IMR-90 (cell line): Measurements from ENCODE around the gene PYGM. TPM values are rescaled to one million over a fixed set of nuclear protein-coding genes. Genes with fewer than 3 reads are reported as not detected.

Source experiments
- ATAC-seq: fragments of 200-7000 bp; cut with Tn5 transposase; 2 replicates; pipeline ENCODE4 v1.9.1; 2020; ENCODE audit warnings: low read depth, mild to moderate bottlenecking, moderate library complexity
- BruUV-seq: library from RNA; stranded (reverse); fragments of 400-500 nt; replicated peaks from 2 replicates; lab custom pipeline; 2021; lab: Mats Ljungman, UMichigan
- CTCF ChIA-PET: fragments of 300-600 bp; formaldehyde crosslinking; extraction: SDS; loops from one replicate; lab custom pipeline; 2021; ENCODE audit warnings: antibody characterized with exemption; lab: Yijun Ruan, JAX
- POLR2A ChIA-PET: fragments of 300-600 bp; sonication (Branson Sonifier 250); formaldehyde crosslinking; loops from one replicate; lab custom pipeline; 2022; ENCODE audit warnings: antibody characterized with exemption; ENCODE audit not compliant: unreplicated experiment; lab: Charles Lee
- DNase-seq: peaks from one replicate; pipeline ENCODE4 v3.0.0; 2013
- H2AFZ ChIP-seq: replicated peaks from 2 replicates; pipeline ENCODE3; 2013; ENCODE audit warnings: low read length, mild to moderate bottlenecking; ENCODE audit not compliant: poor library complexity
- H2AK5ac ChIP-seq: 2 replicates; pipeline ENCODE4 v1.6.1; 2013; ENCODE audit warnings: low read depth, low read length, inconsistent platforms
- H2AK9ac ChIP-seq: replicated peaks from 2 replicates; pipeline ENCODE3; 2013; ENCODE audit warnings: mild to moderate bottlenecking, low read depth, low read length, moderate library complexity; ENCODE audit not compliant: poor library complexity
- H2BK120ac ChIP-seq: 2 replicates; pipeline ENCODE4 v1.6.1; 2013; ENCODE audit warnings: low read depth, low read length, inconsistent platforms
- H2BK15ac ChIP-seq: 3 replicates; pipeline ENCODE4 v1.6.1; 2013; ENCODE audit warnings: low read depth, low read length, inconsistent platforms
- H2BK20ac ChIP-seq: 2 replicates; pipeline ENCODE4 v1.6.1; 2013; ENCODE audit warnings: low read depth, mild to moderate bottlenecking, inconsistent platforms, low read length, moderate library complexity
- H2BK5ac ChIP-seq: 2 replicates; pipeline ENCODE4 v1.6.1; 2013; ENCODE audit warnings: mild to moderate bottlenecking, low read depth, low read length, inconsistent platforms; ENCODE audit not compliant: poor library complexity, severe bottlenecking
- H3K14ac ChIP-seq: replicated peaks from 2 replicates; pipeline ENCODE4 v1.6.1; 2013; ENCODE audit warnings: low read depth, low read length, inconsistent platforms
- H3K18ac ChIP-seq: 2 replicates; pipeline ENCODE4 v1.6.1; 2013; ENCODE audit warnings: low read depth, low read length, control low read depth
- H3K23ac ChIP-seq: 2 replicates; pipeline ENCODE4 v1.6.1; 2013; ENCODE audit warnings: low read depth, low read length, inconsistent platforms
- H3K27ac ChIP-seq: 2 replicates; pipeline ENCODE4 v1.5.1; 2013; ENCODE audit warnings: mild to moderate bottlenecking, control low read depth, low read length; ENCODE audit not compliant: insufficient read depth
- H3K27me3 ChIP-seq: 2 replicates; pipeline ENCODE4 v1.6.1; 2013; ENCODE audit warnings: low read length; ENCODE audit not compliant: control insufficient read depth, insufficient read depth
- H3K36me3 ChIP-seq: 2 replicates; pipeline ENCODE4 v1.6.1; 2013; ENCODE audit warnings: low read length, mixed read lengths; ENCODE audit not compliant: control insufficient read depth, insufficient read depth
- H3K4ac ChIP-seq: 2 replicates; pipeline ENCODE4 v1.6.1; 2013; ENCODE audit warnings: low read depth, low read length, inconsistent platforms
- H3K4me1 ChIP-seq: 2 replicates; pipeline ENCODE4 v1.6.1; 2013; ENCODE audit warnings: low read length, mixed read lengths; ENCODE audit not compliant: control insufficient read depth, insufficient read depth
- H3K4me2 ChIP-seq: 2 replicates; pipeline ENCODE4 v1.6.1; 2013; ENCODE audit warnings: low read depth, mild to moderate bottlenecking, control low read depth, low read length, moderate library complexity
- H3K4me3 ChIP-seq: 2 replicates; pipeline ENCODE4 v1.5.1; 2013; ENCODE audit warnings: low read depth, mild to moderate bottlenecking, control low read depth, low read length, moderate library complexity; ENCODE audit not compliant: insufficient read depth
- H3K56ac ChIP-seq: 2 replicates; pipeline ENCODE4 v1.6.1; 2013; ENCODE audit warnings: low read length, inconsistent platforms; ENCODE audit not compliant: insufficient read depth; ENCODE audit errors: extremely low read depth
- H3K79me1 ChIP-seq, 2 experiments: 2 replicates each; pipeline ENCODE4 v1.6.1; 2013; ENCODE audit warnings: low read length in 2 of 2, inconsistent platforms in 1 of 2, low read depth in 1 of 2
- H3K9ac ChIP-seq: 2 replicates; pipeline ENCODE4 v1.6.1; 2013; ENCODE audit warnings: low read depth, low read length, control low read depth
- H3K9me1 ChIP-seq: 2 replicates; pipeline ENCODE4 v1.6.1; 2013; ENCODE audit warnings: low read length, inconsistent platforms; ENCODE audit not compliant: insufficient read depth
- H3K9me3 ChIP-seq: 2 replicates; pipeline ENCODE4 v1.6.1; 2013; ENCODE audit warnings: low read length; ENCODE audit not compliant: control insufficient read depth, insufficient read depth
- H4K20me1 ChIP-seq: 2 replicates; pipeline ENCODE4 v1.6.1; 2013; ENCODE audit warnings: low read length, inconsistent platforms; ENCODE audit not compliant: insufficient read depth
- H4K5ac ChIP-seq: 2 replicates; pipeline ENCODE4 v1.6.1; 2013; ENCODE audit warnings: mild to moderate bottlenecking, low read depth, low read length, control low read depth
- H4K8ac ChIP-seq, 2 experiments: 2 replicates each; pipeline ENCODE4 v1.6.1; 2013; ENCODE audit warnings: low read depth in 2 of 2, low read length in 2 of 2, control low read depth in 1 of 2, inconsistent platforms in 1 of 2
- H4K91ac ChIP-seq: 2 replicates; pipeline ENCODE4 v1.6.1; 2013; ENCODE audit warnings: low read depth, low read length, inconsistent platforms; ENCODE audit not compliant: insufficient read depth
- CEBPB ChIP-seq: IDR thresholded peaks from 2 replicates; pipeline ENCODE4 v1.6.1; 2012; ENCODE audit warnings: low read depth, low read length, improper control_type of control experiment
- CHD1 ChIP-seq: IDR thresholded peaks from 2 replicates; pipeline ENCODE4 v1.6.1; 2012; ENCODE audit warnings: low read depth, low read length, improper control_type of control experiment
- MXI1 ChIP-seq: IDR thresholded peaks from 2 replicates; pipeline ENCODE4 v1.6.1; 2012; ENCODE audit warnings: low read depth, mild to moderate bottlenecking, low read length, moderate library complexity, borderline replicate concordance
- NFE2L2 ChIP-seq: fragments of 150-350 bp; IDR thresholded peaks from 2 replicates; pipeline ENCODE4 v1.6.1; 2016; ENCODE audit warnings: low read depth, mild to moderate bottlenecking, low read length
- RCOR1 ChIP-seq: IDR thresholded peaks from 2 replicates; pipeline ENCODE4 v1.6.1; 2012; ENCODE audit warnings: mild to moderate bottlenecking, low read length, improper control_type of control experiment; ENCODE audit not compliant: insufficient replicate concordance
- RFX5 ChIP-seq: IDR thresholded peaks from 2 replicates; pipeline ENCODE4 v1.8.0; 2012; ENCODE audit warnings: low read depth, mild to moderate bottlenecking, low read length, moderate library complexity
- WGBS, 2 experiments: methylation state at CpG; one replicate each; pipeline versions ENCODE4 v1.1.5 to v1.1.7; 2013; ENCODE audit warnings: missing lambda C conversion rate in 2 of 2; ENCODE audit not compliant: insufficient read length in 1 of 2; ENCODE audit errors: extremely low coverage in 2 of 2; 5-methylcytosine and 5-hydroxymethylcytosine counted together
- dilution Hi-C: fragments of 300-500 bp; cut with HindIII; formaldehyde crosslinking; loops from one replicate; pipeline ENCODE4 v1.14.3; 2018; ENCODE audit warnings: low sequenced_read_pairs; ENCODE audit not compliant: unreplicated experiment
- in situ Hi-C: fragments of 300-500 bp; cut with MboI; formaldehyde crosslinking; loops from 3 replicates; pipeline ENCODE4 v1.14.3; 2019; ENCODE audit warnings: low sequenced_read_pairs, inconsistent platforms, mixed read lengths
- intact Hi-C: fragments of 100-400 bp; cut with micrococcal nuclease; formaldehyde crosslinking; loops from 2 replicates; pipeline ENCODE4 v1.10.0; 2022
- polyA plus RNA-seq, 3 experiments: library from polyadenylated mRNA; depleted of rRNA; stranded (reverse); fragments of >200 nt; gene quantifications; 2 replicates each; pipeline ENCODE4 v1.2.3, GENCODE V29; 2012; ENCODE audit warnings: low replicate concordance in 1 of 3
- total RNA-seq: library from RNA; depleted of rRNA; stranded (reverse); fragments of >200 nt; gene quantifications from 2 replicates; pipeline ENCODE4 v1.2.3, GENCODE V29; 2012
- TF ChIP-seq, protein P1 (sequence below): conservative IDR thresholded peaks from 2 replicates; pipeline ENCODE4 v1.5.1; 2012; ENCODE audit warnings: mild to moderate bottlenecking, low read depth, low read length, improper control_type of control experiment

PYGM gene
- total and polyA plus RNA-seq, 2 of the 4 experiments (the other 2 are of a cell fraction), result 0.18 to 0.21 TPM

GRCh38 chr11:64800303-64801157 is 40.8 kb upstream of the PYGM start:
- Histone ChIP-seq H4K20me1 (no peaks in the 10 kb centered on the region), H2BK120ac (no peak overlapping the region), H3K9me1 (peaks cover 7% of the 10 kb centered on the region), H2AFZ (no peak overlapping the region), H3K79me1 (peaks cover 4 to 18% of the 10 kb centered on the region in 2 experiments; a peak in 3 of 4 replicates), H3K56ac (no peak overlapping the region), H3K4me3 (no peak overlapping the region), H3K14ac (no peak overlapping the region), H3K9me3 (no peaks in the 10 kb centered on the region), H3K27ac (no peak overlapping the region), H3K27me3 (no peaks in the 10 kb centered on the region), H4K8ac (no peak overlapping the region), H3K4me2 (no peak overlapping the region), H3K4ac (no peak overlapping the region), H2AK9ac (peak overlapping the region; percentile 76), H3K36me3 (peaks cover 37% of the 10 kb centered on the region), H2BK20ac (no peak overlapping the region), H3K18ac (no peak overlapping the region), H3K4me1 (peaks cover 10% of the 10 kb centered on the region), H3K9ac (no peak overlapping the region), H4K91ac (no peak overlapping the region), H3K23ac (no peak overlapping the region), H2BK15ac (no peak overlapping the region), H2AK5ac (no peak overlapping the region), H2BK5ac (no peak overlapping the region), H4K5ac (no peak overlapping the region)
- dilution Hi-C loops (no loop called here), in situ Hi-C loops (no loop called here), intact Hi-C loops (no loop called here)
- TF ChIP-seq CHD1 (no peak), NFE2L2 (no peak), RFX5 (no peak), MXI1 (no peak), CEBPB (no peak), RCOR1 (no peak)
- TF ChIP-seq, protein P1, sequence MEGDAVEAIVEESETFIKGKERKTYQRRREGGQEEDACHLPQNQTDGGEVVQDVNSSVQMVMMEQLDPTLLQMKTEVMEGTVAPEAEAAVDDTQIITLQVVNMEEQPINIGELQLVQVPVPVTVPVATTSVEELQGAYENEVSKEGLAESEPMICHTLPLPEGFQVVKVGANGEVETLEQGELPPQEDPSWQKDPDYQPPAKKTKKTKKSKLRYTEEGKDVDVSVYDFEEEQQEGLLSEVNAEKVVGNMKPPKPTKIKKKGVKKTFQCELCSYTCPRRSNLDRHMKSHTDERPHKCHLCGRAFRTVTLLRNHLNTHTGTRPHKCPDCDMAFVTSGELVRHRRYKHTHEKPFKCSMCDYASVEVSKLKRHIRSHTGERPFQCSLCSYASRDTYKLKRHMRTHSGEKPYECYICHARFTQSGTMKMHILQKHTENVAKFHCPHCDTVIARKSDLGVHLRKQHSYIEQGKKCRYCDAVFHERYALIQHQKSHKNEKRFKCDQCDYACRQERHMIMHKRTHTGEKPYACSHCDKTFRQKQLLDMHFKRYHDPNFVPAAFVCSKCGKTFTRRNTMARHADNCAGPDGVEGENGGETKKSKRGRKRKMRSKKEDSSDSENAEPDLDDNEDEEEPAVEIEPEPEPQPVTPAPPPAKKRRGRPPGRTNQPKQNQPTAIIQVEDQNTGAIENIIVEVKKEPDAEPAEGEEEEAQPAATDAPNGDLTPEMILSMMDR, result no peak
- no peak for ATAC-seq
- BruUV-seq, result no TSS peak
- ChIA-PET CTCF (interaction anchor here (1.0 to 1.1 kb wide), 2 partner anchors 10 to 13 kb away, joined by 3 read pairs; no protein-coding TSS in a partner anchor), POLR2A (no interaction called here)
- 85% methylated on average over 16 of the region's 26 CpGs; no CpG with 5 or more reads in 1 of the 2 experiments for WGBS, 2 experiments
- DNase-seq, result no peak
